ENCODE measurements around the gene FAM110A.

FAM110A gene

DNA sequence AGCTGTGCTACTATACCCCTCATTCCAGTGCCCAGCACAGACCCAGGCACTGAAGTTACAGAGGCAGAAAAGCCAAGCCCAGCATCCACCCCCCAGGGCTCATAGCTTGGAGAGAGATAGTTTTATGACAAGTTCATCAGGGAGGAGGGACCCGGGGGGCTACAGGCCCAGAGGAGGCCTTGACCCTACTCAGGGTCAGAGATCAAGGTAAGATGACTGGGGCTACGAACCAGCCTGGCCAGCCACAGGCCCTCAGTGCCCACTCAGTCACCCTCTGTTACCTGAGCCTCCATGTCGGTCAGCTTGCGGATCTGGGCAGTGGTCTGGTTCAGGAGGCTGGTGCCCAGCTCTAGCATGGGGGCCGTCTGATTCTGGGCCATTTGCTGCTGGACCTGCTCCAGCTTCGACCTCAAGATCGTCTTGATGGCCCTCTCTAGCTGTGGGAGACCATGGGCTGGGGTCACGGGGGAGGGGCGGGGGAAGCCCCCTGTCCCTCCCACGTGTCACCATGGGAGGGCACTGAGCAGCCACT lies 56.5 kb downstream of the FAM110A start:
- no peak for TF ChIP-seq EZH2phosphoT487 (IDR thresholded peaks at IDR 0.05; ENCODE audit: borderline replicate concordance, low read length)
- TF ChIP-seq, protein P1, sequence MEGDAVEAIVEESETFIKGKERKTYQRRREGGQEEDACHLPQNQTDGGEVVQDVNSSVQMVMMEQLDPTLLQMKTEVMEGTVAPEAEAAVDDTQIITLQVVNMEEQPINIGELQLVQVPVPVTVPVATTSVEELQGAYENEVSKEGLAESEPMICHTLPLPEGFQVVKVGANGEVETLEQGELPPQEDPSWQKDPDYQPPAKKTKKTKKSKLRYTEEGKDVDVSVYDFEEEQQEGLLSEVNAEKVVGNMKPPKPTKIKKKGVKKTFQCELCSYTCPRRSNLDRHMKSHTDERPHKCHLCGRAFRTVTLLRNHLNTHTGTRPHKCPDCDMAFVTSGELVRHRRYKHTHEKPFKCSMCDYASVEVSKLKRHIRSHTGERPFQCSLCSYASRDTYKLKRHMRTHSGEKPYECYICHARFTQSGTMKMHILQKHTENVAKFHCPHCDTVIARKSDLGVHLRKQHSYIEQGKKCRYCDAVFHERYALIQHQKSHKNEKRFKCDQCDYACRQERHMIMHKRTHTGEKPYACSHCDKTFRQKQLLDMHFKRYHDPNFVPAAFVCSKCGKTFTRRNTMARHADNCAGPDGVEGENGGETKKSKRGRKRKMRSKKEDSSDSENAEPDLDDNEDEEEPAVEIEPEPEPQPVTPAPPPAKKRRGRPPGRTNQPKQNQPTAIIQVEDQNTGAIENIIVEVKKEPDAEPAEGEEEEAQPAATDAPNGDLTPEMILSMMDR (IDR thresholded peaks at IDR 0.05; ENCODE audit: low read depth, low read length, poor library complexity, severe bottlenecking), result no peak
- no peaks in the 10 kb centered on the region for H3K9me2 ChIP-seq (replicated peaks; ENCODE audit: control insufficient read depth, low read length)
- peaks cover 25% of the 10 kb centered on the region for H3K27me3 ChIP-seq (ENCODE audit: control insufficient read depth, low read length)
- H3F3A ChIP-seq (ENCODE audit: control insufficient read depth, insufficient read depth), result no peaks in the 10 kb centered on the region
- H3K36me3 ChIP-seq (ENCODE audit: control insufficient read depth, low read length), result no peaks in the 10 kb centered on the region
- no peak overlapping the region for H3K4me2 ChIP-seq (ENCODE audit: low read length)
- no peaks in the 10 kb centered on the region for H3K79me2 ChIP-seq (ENCODE audit: control insufficient read depth, low read length)
- no peaks in the 10 kb centered on the region for H4K20me1 ChIP-seq (ENCODE audit: control insufficient read depth, insufficient read depth, low read depth, low read length)
- H3K9me3 ChIP-seq (ENCODE audit: control insufficient read depth, insufficient read depth, low read length), result no peaks in the 10 kb centered on the region
- H3K27ac ChIP-seq (ENCODE audit: low read depth, low read length), result no peak overlapping the region
- H3K4me1 ChIP-seq (ENCODE audit: control insufficient read depth, low read length), result peaks cover 11% of the 10 kb centered on the region
- no peak overlapping the region for H3K4me3 ChIP-seq (ENCODE audit: low read length)

DNA sequence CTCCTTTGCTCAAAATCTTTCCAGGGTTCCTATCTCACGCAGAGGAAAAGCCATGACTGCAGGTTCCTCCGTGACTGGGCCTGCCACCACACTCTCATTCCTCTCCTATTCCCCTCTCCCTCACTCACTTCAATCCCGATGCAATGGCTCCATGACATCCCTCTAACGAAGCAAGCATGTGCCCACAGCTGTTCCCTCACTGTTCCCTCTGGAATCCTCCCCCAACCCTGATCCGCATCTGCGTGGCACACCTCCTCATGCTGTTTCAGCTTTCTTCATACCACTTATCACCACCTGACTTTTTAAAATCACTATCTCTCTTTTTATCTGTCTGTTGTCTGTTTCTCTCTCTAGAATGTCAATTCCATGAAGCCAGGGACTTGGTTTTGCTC lies 57.1 kb downstream of the FAM110A start:
- Histone ChIP-seq H3K4me2 (ENCODE audit: low read length) (no peak overlapping the region), H3K9me2 (replicated peaks; ENCODE audit: control insufficient read depth, low read length) (no peaks in the 10 kb centered on the region), H3F3A (ENCODE audit: control insufficient read depth, insufficient read depth) (no peaks in the 10 kb centered on the region), H3K36me3 (ENCODE audit: control insufficient read depth, low read length) (no peaks in the 10 kb centered on the region), H3K27me3 (ENCODE audit: control insufficient read depth, low read length) (peaks cover 23% of the 10 kb centered on the region), H3K27ac (ENCODE audit: low read depth, low read length) (no peak overlapping the region), H4K20me1 (ENCODE audit: control insufficient read depth, insufficient read depth, low read depth, low read length) (no peaks in the 10 kb centered on the region), H3K79me2 (ENCODE audit: control insufficient read depth, low read length) (no peaks in the 10 kb centered on the region), H3K4me3 (ENCODE audit: low read length) (no peak overlapping the region), H3K9me3 (ENCODE audit: control insufficient read depth, insufficient read depth, low read length) (no peaks in the 10 kb centered on the region), H3K4me1 (ENCODE audit: control insufficient read depth, low read length) (peaks cover 11% of the 10 kb centered on the region)
- no peak for TF ChIP-seq EZH2phosphoT487 (IDR thresholded peaks at IDR 0.05; ENCODE audit: borderline replicate concordance, low read length)
- TF ChIP-seq, protein P1 (IDR thresholded peaks at IDR 0.05; ENCODE audit: low read depth, low read length, poor library complexity, severe bottlenecking), result no peak

DNA sequence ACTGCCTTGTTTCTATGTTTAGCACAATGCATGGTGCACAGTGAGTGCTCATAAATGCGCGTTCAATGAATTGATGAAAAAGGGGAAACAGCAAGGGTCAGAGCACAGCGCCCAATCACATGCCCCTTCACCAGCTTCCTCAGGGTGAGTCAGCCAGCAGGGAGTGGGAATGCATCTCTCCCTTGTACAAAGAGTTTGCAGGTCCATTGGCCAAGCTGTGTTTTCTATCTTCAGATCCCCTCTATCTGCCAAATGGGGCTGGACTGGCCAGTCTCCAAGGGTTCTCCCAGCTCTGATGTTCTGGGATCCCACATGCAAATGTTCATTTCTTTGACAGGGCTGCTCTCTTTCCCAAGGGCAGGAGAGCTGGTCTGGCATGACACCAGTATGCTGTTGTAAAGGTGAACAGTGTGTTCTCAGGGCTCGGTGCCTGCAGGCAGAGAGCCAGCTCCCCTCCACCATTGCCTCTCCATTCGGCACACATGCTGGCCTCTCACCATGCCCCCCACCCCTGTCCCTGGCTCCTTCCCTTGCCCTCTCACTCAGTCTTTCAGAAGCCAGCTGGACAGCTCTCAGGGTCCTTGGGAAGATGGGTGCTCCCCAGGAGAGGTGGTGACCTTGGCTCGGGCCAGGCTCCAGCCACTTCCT lies 57.7 kb downstream of the FAM110A start:
- H3K4me1 ChIP-seq (ENCODE audit: control insufficient read depth, low read length), result peaks cover 11% of the 10 kb centered on the region
- no peaks in the 10 kb centered on the region for H3F3A ChIP-seq (ENCODE audit: control insufficient read depth, insufficient read depth)
- no peaks in the 10 kb centered on the region for H3K9me3 ChIP-seq (ENCODE audit: control insufficient read depth, insufficient read depth, low read length)
- H4K20me1 ChIP-seq (ENCODE audit: control insufficient read depth, insufficient read depth, low read depth, low read length), result no peaks in the 10 kb centered on the region
- H3K4me2 ChIP-seq (ENCODE audit: low read length), result no peak overlapping the region
- H3K4me3 ChIP-seq (ENCODE audit: low read length), result no peak overlapping the region
- no peaks in the 10 kb centered on the region for H3K79me2 ChIP-seq (ENCODE audit: control insufficient read depth, low read length)
- no peaks in the 10 kb centered on the region for H3K36me3 ChIP-seq (ENCODE audit: control insufficient read depth, low read length)
- peaks cover 23% of the 10 kb centered on the region for H3K27me3 ChIP-seq (ENCODE audit: control insufficient read depth, low read length)
- TF ChIP-seq, protein P1 (IDR thresholded peaks at IDR 0.05; ENCODE audit: low read depth, low read length, poor library complexity, severe bottlenecking), result no peak
- no peak for TF ChIP-seq EZH2phosphoT487 (IDR thresholded peaks at IDR 0.05; ENCODE audit: borderline replicate concordance, low read length)
- H3K9me2 ChIP-seq (replicated peaks; ENCODE audit: control insufficient read depth, low read length), result no peaks in the 10 kb centered on the region
- H3K27ac ChIP-seq (ENCODE audit: low read depth, low read length), result no peak overlapping the region
